ENCODE data around the gene CDK5RAP2. TPM values are rescaled to one million over a fixed set of nuclear protein-coding genes. Genes with fewer than 3 reads are reported as not detected.
A peak's percentile ranks its signal among the peaks of the same experiment; 100 is the strongest.

The CDK5RAP2 gene
- total and polyA plus RNA-seq, 9 of the 15 experiments (the other 6 are each of a cell fraction or from before 2014, with no cell fraction given): 19.9 to 68.8 (median 42.2) TPM

- ChIA-PET CTCF (ENCODE audit: low intra/inter-chr PET ratio) (no interaction called here), POLR2A (no interaction called here)
- no peaks in the 10 kb centered on the region for H3K9me3 ChIP-seq (replicated peaks; ENCODE audit: control insufficient read depth, insufficient read depth, low read depth, low read length)
- FAIRE-seq (no peak), DNase-seq (ENCODE audit: extremely low read depth in 1 of 4, low spot score in 3 of 4) (no peak), ATAC-seq (no peak)
- no peak overlapping the region for H3K4me2 ChIP-seq (ENCODE audit: insufficient read depth, low read length)
- H3K4me3 ChIP-seq: no peak overlapping the region
- TF ChIP-seq ATF3 (IDR thresholded peaks at IDR 0.05) (peak; percentile 52; the same call in 1 of the 2 replicates), ATF3 (CRISPR knock-in tag; conservative IDR thresholded peaks at IDR 0.05) (no peak), TSHZ1 (CRISPR knock-in tag; IDR thresholded peaks at IDR 0.05) (no peak)
- peaks cover 0 to 4% of the 10 kb centered on the region in 2 experiments; a peak in 1 of 5 replicates for H3K27me3 ChIP-seq (ENCODE audit: control insufficient read depth in 2 of 2, insufficient read depth in 2 of 2, low read length in 2 of 2)
- no peaks in the 10 kb centered on the region for H3K79me2 ChIP-seq (ENCODE audit: control insufficient read depth, insufficient read depth, low read length)
- no peak overlapping the region for H2AFZ ChIP-seq (ENCODE audit: low read depth, low read length)
- WGBS (ENCODE audit: insufficient coverage, low coverage, missing lambda C conversion rate): 7% methylated on average over 2 of the region's 2 CpGs
- intact Hi-C loops (cut with micrococcal nuclease): loop anchor here (10.0 kb wide), 1 partner anchor 789 kb away; no protein-coding TSS in a partner anchor
- in situ Hi-C loops (cut with MboI): no loop called here
- no TSS peak for BruUV-seq (replicated peaks)
- no peaks in the 10 kb centered on the region; the same call in 1 of the 2 replicates for H4K20me1 ChIP-seq (replicated peaks; ENCODE audit: control insufficient read depth, insufficient read depth, low read length)
- no peak overlapping the region for H3K27ac ChIP-seq (ENCODE audit: extremely low read depth, low read depth, low read length)
- H3K9me1 ChIP-seq (ENCODE audit: control insufficient read depth, insufficient read depth, low read length): no peaks in the 10 kb centered on the region
- no peaks in the 10 kb centered on the region for H3K36me3 ChIP-seq (ENCODE audit: control insufficient read depth, insufficient read depth, low read length)
- no peak overlapping the region for H3K9ac ChIP-seq (ENCODE audit: insufficient read depth in 1 of 2, low read depth in 2 of 2, low read length in 2 of 2)
- H3K4me1 ChIP-seq (replicated peaks in 1 of 2; ENCODE audit: control insufficient read depth in 2 of 2, insufficient read depth in 2 of 2, low read length in 2 of 2): no peaks in the 10 kb centered on the region
These were observed 235.7 kb downstream of the CDK5RAP2 start for GRCh38 chr9:120344230-120344629.

Measured in K562 (cell line).